HL-60 (cell line): ENCODE results near the gene TM4SF1.
"Not testable (repeated sequence)": the region's sequence is repeated elsewhere in the genome, so short reads cannot be mapped to it uniquely, and the experiment has no call there.

ENCODE experiments used
- DNase-seq, 2 experiments: peaks; one replicate each; pipeline ENCODE4 v3.0.0-alpha.2; 2010 to 2020; ENCODE audit warnings: low read depth in 1 of 2, low spot score in 1 of 2
- H3K27ac ChIP-seq: fragments of 250-450 bp; sonication (Bioruptor Pico); replicated peaks from 2 replicates; pipeline ENCODE4 v1.5.1; 2020; ENCODE audit warnings: mild to moderate bottlenecking, moderate library complexity
- H3K27me3 ChIP-seq: fragments of 250-450 bp; sonication (Bioruptor Pico); 2 replicates; pipeline ENCODE4 v1.5.1; 2021; ENCODE audit warnings: mild to moderate bottlenecking, moderate library complexity; ENCODE audit not compliant: insufficient read depth, poor library complexity, severe bottlenecking
- H3K4me3 ChIP-seq: replicated peaks from 2 replicates; pipeline ENCODE4 v1.5.1; 2011; ENCODE audit warnings: mild to moderate bottlenecking, control low read depth, low read length; ENCODE audit not compliant: insufficient read depth
- CTCF ChIP-seq: IDR thresholded peaks from one replicate; pipeline ENCODE4 v1.5.1; 2011; ENCODE audit warnings: low read length, control low read depth, inconsistent platforms; ENCODE audit not compliant: insufficient read depth
- GABPA ChIP-seq: IDR thresholded peaks from 2 replicates; pipeline ENCODE4 v1.6.1; 2012; ENCODE audit warnings: low read depth
- POLR2AphosphoS5 ChIP-seq: IDR thresholded peaks from 2 replicates; pipeline ENCODE4 v1.6.1; 2012; ENCODE audit warnings: low read depth
- REST ChIP-seq: IDR thresholded peaks from 2 replicates; pipeline ENCODE4 v1.6.1; 2012; ENCODE audit warnings: low read depth; ENCODE audit not compliant: insufficient replicate concordance
- SPI1 ChIP-seq: IDR thresholded peaks from 2 replicates; pipeline ENCODE4 v1.6.1; 2012; ENCODE audit warnings: low read depth, mild to moderate bottlenecking, borderline replicate concordance

The TM4SF1 gene

GRCh38 chr3:149340310-149340933 is 37.0 kb downstream of the TM4SF1 start:
- no peak for DNase-seq
- Histone ChIP-seq H3K27me3 (no peaks in the 10 kb centered on the region), H3K27ac (no peak overlapping the region), H3K4me3 (no peak overlapping the region)
- TF ChIP-seq POLR2AphosphoS5 = no peak
- no peak for TF ChIP-seq SPI1
- TF ChIP-seq CTCF = no peak
- no peak for TF ChIP-seq REST
- TF ChIP-seq GABPA = no peak

GRCh38 chr3:149339931-149340309 is 37.5 kb downstream of the TM4SF1 start:
- no peak overlapping the region for H3K4me3 ChIP-seq
- H3K27ac ChIP-seq = no peak overlapping the region
- TF ChIP-seq POLR2AphosphoS5 (no peak), SPI1 (no peak), CTCF (no peak), REST (no peak), GABPA (no peak)
- no peaks in the 10 kb centered on the region for H3K27me3 ChIP-seq
- no peak for DNase-seq

- H3K27me3 ChIP-seq, DNase-seq, H3K4me3 ChIP-seq, H3K27ac ChIP-seq: not testable (repeated sequence)
These were observed 40.0 kb downstream of the TM4SF1 start for GRCh38 chr3:149337486-149337885.

GRCh38 chr3:149336925-149337324 is 40.5 kb downstream of the TM4SF1 start:
- TF ChIP-seq CTCF (no peak), POLR2AphosphoS5 (no peak), SPI1 (no peak), REST (no peak), GABPA (no peak)
- no peaks in the 10 kb centered on the region for H3K27me3 ChIP-seq
- DNase-seq = no peak

More at GRCh38 chr3:149336925-149337324, 40.5 kb downstream of the TM4SF1 start:
- Histone ChIP-seq H3K4me3 (no peak overlapping the region), H3K27ac (no peak overlapping the region)
